Activated T-cell treated with anti-CD3 and anti-CD28 coated beads, Interleukin-2, amount 50 U/mL, for 72 hours (primary cell): Measurements from ENCODE around the gene MPZL2. TPM values are rescaled to one million over a fixed set of nuclear protein-coding genes. Genes with fewer than 3 reads are reported as not detected.

Experiments
- ATAC-seq, 2 donors: fragments of 150-1000 bp; cut with Tn5 transposase; replicated peaks in 1 of 2; 2 replicates each; pipeline ENCODE4 v1.10.0; 2021; ENCODE audit warnings: moderate library complexity in 2 of 2, mild to moderate bottlenecking in 1 of 2
- DNase-seq, 2 donors: peaks; one replicate each; pipeline ENCODE4 v3.0.0; 2021 to 2022; ENCODE audit warnings: mixed read lengths in 1 of 2
- H3K27ac Mint-ChIP-seq: one replicate; pipeline ENCODE4 v1.8.0; 2022; ENCODE audit warnings: mild to moderate bottlenecking, moderate library complexity, mixed read lengths
- H3K27me3 Mint-ChIP-seq: one replicate; pipeline ENCODE4 v1.8.0; 2022; ENCODE audit warnings: low read depth, mixed read lengths
- H3K36me3 Mint-ChIP-seq, 2 donors: one replicate each; pipeline ENCODE4 v1.8.0; 2022; ENCODE audit warnings: mixed read lengths in 2 of 2, mild to moderate bottlenecking in 1 of 2; ENCODE audit not compliant: insufficient read depth in 2 of 2
- H3K4me1 Mint-ChIP-seq: one replicate; pipeline ENCODE4 v1.8.0; 2022; ENCODE audit warnings: low read depth, mixed read lengths
- H3K4me3 Mint-ChIP-seq, 2 donors: one replicate each; pipeline ENCODE4 v1.8.0; 2022; ENCODE audit warnings: mild to moderate bottlenecking in 2 of 2, mixed read lengths in 2 of 2, moderate library complexity in 2 of 2
- H3K9me3 Mint-ChIP-seq, 2 donors: one replicate each; pipeline ENCODE4 v1.8.0; 2022; ENCODE audit warnings: mixed read lengths in 2 of 2
- total RNA-seq, 2 donors: library from RNA; stranded (reverse); gene quantifications; one replicate each; pipeline ENCODE4 v1.2.3, GENCODE V29; 2022

MPZL2 gene
- total RNA-seq, 2 donors from 2014 or later, result 10.1 to 12.9 TPM

GRCh38 chr11:118295815-118296454 lies 31.8 kb upstream of the MPZL2 start:
- no peaks in the 10 kb centered on the region for H3K36me3 Mint-ChIP-seq
- peak in 1 of 2 donors; percentile 38 for DNase-seq
- H3K4me1 Mint-ChIP-seq, result peaks cover 22% of the 10 kb centered on the region
- H3K27me3 Mint-ChIP-seq, result no peaks in the 10 kb centered on the region
- H3K9me3 Mint-ChIP-seq, result no peaks in the 10 kb centered on the region
- ATAC-seq, result peak; percentile 71 to 76
- peak overlapping the region; percentile 14 to 17 for H3K4me3 Mint-ChIP-seq
- peak overlapping the region; percentile 7 for H3K27ac Mint-ChIP-seq

DNA sequence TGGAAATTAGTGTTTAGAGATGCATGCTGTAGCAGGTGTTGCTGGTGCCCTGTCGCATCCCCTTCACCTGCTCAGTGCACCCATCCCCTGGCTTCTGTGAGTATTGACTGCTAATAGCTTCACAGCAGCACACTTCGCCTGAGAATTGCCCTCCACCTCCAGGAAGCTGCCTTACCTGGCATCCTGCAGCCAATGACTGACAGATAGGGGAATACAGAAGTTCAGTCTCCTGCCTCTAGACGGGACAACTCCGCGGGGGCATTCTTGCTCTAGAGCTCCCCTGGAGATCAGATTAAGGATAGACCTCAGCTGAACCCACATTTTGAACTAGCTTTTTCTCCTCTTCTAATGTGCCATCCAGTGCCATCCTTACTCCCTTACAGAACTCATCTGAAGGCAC lies 31.1 kb upstream of the MPZL2 start:
- no peak for ATAC-seq
- H3K27me3 Mint-ChIP-seq, result no peaks in the 10 kb centered on the region
- no peak overlapping the region for H3K27ac Mint-ChIP-seq
- no peaks in the 10 kb centered on the region for H3K9me3 Mint-ChIP-seq
- no peak for DNase-seq
- no peaks in the 10 kb centered on the region for H3K36me3 Mint-ChIP-seq
- H3K4me1 Mint-ChIP-seq, result peaks cover 27% of the 10 kb centered on the region
- no peak overlapping the region for H3K4me3 Mint-ChIP-seq

- H3K4me1 Mint-ChIP-seq, result peaks cover 36% of the 10 kb centered on the region
- peaks cover 5 to 6% of the 10 kb centered on the region in 2 donors for H3K36me3 Mint-ChIP-seq
- DNase-seq, result no peak
- H3K27me3 Mint-ChIP-seq, result no peaks in the 10 kb centered on the region
- H3K4me3 Mint-ChIP-seq, result no peak overlapping the region
- peaks cover 2% of the 10 kb centered on the region in 2 donors for H3K9me3 Mint-ChIP-seq
- no peak overlapping the region for H3K27ac Mint-ChIP-seq
- ATAC-seq, result no peak
These were observed 30.0 kb upstream of the MPZL2 start for GRCh38 chr11:118294053-118294452.

DNA sequence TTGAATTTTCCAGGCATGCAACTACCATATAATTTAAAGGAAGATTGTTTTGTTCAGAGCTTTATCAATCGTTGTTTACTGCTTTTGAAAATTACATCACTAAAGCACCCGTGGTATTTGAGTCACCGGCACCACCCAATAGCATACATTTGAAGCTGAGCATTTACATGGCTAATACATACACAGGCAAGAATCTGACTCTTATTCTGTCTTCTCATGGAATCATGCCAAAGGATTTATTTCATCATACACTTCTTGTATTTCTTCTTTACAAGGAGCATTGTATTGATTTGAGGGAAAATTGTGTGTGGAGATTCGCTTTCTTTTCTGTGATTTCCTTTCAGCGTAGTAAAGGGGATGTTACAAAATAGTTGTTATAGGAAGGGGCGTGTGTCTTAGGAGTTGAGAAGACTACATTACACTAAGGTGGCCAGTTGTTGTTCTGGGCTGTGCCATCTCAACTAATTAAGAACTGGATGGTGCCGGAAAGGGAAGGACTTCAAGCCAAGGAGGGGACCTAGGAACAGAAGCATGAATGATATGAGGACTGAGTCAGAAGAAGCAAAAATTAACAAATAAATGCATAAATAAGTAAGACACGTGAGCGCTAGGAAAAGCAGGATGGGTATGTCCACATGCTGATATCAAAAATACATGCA lies 27.5 kb upstream of the MPZL2 start:
- no peak overlapping the region for H3K27ac Mint-ChIP-seq
- peaks cover 47% of the 10 kb centered on the region for H3K4me1 Mint-ChIP-seq
- H3K4me3 Mint-ChIP-seq, result no peak overlapping the region
- no peak for DNase-seq
- no peak for ATAC-seq
- peaks cover 5 to 6% of the 10 kb centered on the region in 2 donors for H3K36me3 Mint-ChIP-seq
- no peaks in the 10 kb centered on the region for H3K27me3 Mint-ChIP-seq
- H3K9me3 Mint-ChIP-seq, result peaks cover 2% of the 10 kb centered on the region in 2 donors

- H3K4me1 Mint-ChIP-seq, result peaks cover 47% of the 10 kb centered on the region
- no peak overlapping the region for H3K4me3 Mint-ChIP-seq
- H3K27ac Mint-ChIP-seq, result no peak overlapping the region
- DNase-seq, result peak; percentile 43 to 46
- peak; percentile 79 to 81 for ATAC-seq
- H3K9me3 Mint-ChIP-seq, result peaks cover 2% of the 10 kb centered on the region in 2 donors
- peaks cover 5 to 6% of the 10 kb centered on the region in 2 donors for H3K36me3 Mint-ChIP-seq
- no peaks in the 10 kb centered on the region for H3K27me3 Mint-ChIP-seq
These were observed 26.8 kb upstream of the MPZL2 start for GRCh38 chr11:118290923-118291322.

DNA sequence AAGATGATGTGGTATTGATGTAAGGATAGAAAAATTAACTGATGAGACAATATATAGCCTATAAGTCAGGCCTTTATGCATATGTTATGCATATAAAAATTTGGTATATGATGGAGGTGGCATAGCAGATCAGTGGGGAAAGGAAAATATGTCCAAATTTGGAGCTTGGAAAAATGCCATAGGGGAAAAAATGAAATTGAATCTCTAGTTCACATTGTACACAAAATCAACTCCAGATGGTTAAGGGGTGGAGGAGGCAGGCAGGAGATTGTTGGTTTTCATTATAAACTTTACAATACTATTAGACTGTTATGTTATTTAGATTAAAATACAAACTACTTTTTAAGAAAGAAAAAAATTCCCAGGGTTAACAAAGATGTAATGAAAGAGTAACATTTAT lies 25.3 kb upstream of the MPZL2 start:
- Mint-ChIP-seq H3K9me3 (peaks cover 2% of the 10 kb centered on the region in 2 donors), H3K4me1 (peaks cover 48% of the 10 kb centered on the region), H3K27ac (no peak overlapping the region), H3K36me3 (peaks cover 5 to 6% of the 10 kb centered on the region in 2 donors), H3K4me3 (no peak overlapping the region), H3K27me3 (no peaks in the 10 kb centered on the region)
- no peak for DNase-seq
- ATAC-seq, result no peak

- Mint-ChIP-seq H3K27me3 (no peaks in the 10 kb centered on the region), H3K4me3 (peak overlapping the region in 1 of 2 donors; percentile 37), H3K4me1 (peaks cover 72% of the 10 kb centered on the region), H3K9me3 (peaks cover 2% of the 10 kb centered on the region in 2 donors), H3K36me3 (peaks cover 5 to 8% of the 10 kb centered on the region in 2 donors), H3K27ac (no peak overlapping the region)
- DNase-seq, result no peak
- ATAC-seq, result peak; percentile 48 to 74
These were observed 22.9 kb upstream of the MPZL2 start for GRCh38 chr11:118287006-118287405.

DNA sequence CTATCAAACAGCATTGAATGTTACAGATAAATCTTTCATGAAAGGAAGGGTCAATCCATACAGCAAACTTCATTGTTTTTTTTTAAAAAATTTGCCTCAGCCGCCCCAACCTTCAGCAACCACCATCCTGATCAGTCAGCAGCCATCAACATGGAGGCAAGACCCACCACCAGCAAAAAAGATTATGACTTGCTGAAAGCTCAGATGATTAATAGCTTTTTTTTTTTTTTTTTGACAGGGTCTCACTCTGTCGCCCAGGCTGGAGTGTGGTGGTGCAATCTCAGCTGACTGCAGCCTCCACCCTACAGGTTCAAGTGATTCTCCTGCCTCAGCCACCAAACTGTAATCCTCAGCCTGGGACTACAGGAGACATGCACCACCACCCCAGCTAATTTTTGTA lies 22.4 kb upstream of the MPZL2 start:
- peak overlapping the region in 1 of 2 donors; percentile 37 for H3K4me3 Mint-ChIP-seq
- peaks cover 5 to 9% of the 10 kb centered on the region in 2 donors for H3K36me3 Mint-ChIP-seq
- peaks cover 2 to 3% of the 10 kb centered on the region in 2 donors for H3K9me3 Mint-ChIP-seq
- ATAC-seq (no peak), DNase-seq (no peak)
- H3K27ac Mint-ChIP-seq, result no peak overlapping the region
- peaks cover 74% of the 10 kb centered on the region for H3K4me1 Mint-ChIP-seq
- no peaks in the 10 kb centered on the region for H3K27me3 Mint-ChIP-seq

DNA sequence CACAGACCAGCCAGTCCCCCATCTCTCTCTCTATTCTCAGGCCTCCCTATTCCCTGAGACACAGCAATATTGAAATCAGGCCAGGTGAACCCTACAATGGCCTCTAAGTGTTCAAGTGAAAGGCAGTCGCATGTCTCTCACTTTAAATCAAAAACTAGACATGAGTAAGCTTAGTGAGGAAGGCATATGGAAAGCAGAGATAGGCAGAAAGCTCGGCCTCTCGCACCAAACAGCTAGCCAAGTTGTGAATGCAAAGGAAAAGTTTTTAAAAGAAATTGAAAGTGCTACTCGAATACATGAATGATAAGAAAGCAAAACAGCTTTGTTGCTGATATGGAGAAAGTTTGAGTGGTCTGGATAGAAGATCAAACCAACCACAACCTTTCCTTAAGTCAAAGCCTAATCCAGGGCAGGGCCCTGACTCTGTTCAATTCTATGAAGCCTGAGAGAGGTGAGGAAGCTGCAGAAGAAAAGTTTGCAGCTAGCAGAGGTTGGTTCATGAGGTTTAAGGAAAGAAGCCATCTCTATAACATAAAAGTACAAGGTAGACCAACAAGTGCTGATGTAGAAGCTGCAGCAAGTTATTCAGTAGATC lies 19.8 kb upstream of the MPZL2 start:
- H3K27me3 Mint-ChIP-seq, result no peaks in the 10 kb centered on the region
- ATAC-seq, result peak; percentile 61 to 72
- peaks cover 0 to 3% of the 10 kb centered on the region in 2 donors for H3K9me3 Mint-ChIP-seq
- H3K4me3 Mint-ChIP-seq, result peak overlapping the region; percentile 61 to 65
- peaks cover 0 to 4% of the 10 kb centered on the region in 2 donors for H3K36me3 Mint-ChIP-seq
- peak overlapping the region; percentile 74 for H3K27ac Mint-ChIP-seq
- peak in 1 of 2 donors; percentile 33 for DNase-seq
- peaks cover 76% of the 10 kb centered on the region for H3K4me1 Mint-ChIP-seq

GRCh38 chr11:118283037-118283636 lies 19.0 kb upstream of the MPZL2 start:
- Mint-ChIP-seq H3K27me3 (no peaks in the 10 kb centered on the region), H3K4me3 (peak overlapping the region; percentile 61 to 65), H3K4me1 (peaks cover 81% of the 10 kb centered on the region), H3K9me3 (peaks cover 0 to 3% of the 10 kb centered on the region in 2 donors), H3K36me3 (peaks cover 0 to 4% of the 10 kb centered on the region in 2 donors), H3K27ac (peak overlapping the region; percentile 74)
- ATAC-seq, result peak in 1 of 2 donors; percentile 3
- no peak for DNase-seq

DNA sequence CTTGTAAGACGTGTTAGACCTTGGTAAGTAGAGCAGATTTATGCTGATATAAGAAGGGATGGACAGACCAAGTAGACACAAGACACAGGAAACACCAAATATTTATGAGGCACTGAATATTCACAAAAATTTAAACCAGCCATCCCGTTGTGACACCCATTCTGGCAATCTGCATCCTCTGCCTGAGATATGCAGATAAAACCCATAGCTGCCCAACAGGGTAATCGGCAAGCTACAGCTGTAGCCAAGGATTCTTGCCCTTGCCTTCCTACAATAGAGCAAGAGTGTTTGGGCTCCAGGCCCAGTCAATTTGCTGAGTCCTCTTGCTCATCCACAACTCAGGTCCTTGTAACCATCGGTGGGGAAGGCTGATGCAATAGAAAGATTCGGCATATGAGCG lies 18.5 kb upstream of the MPZL2 start:
- Mint-ChIP-seq H3K27ac (no peak overlapping the region), H3K4me1 (peaks cover 83% of the 10 kb centered on the region)

DNA sequence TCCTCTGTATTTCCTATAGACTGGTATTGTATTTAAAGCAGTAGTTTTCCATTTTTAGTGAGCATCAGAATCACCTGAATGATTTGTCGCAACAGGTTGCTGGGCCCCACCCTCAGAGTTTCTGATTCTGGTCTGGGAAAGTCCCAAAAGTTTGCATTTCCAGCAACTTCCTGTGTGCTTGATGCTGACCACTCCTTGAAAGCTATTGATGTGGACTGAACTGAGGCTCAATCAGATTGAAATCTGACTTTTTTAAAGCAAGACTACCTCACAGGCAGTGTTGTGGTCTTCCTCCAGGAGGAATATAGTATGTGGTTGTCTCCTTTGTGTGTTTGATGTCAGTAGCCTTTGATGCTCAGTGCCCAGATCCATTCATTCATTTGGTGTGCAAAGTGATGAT lies 17.2 kb upstream of the MPZL2 start:
- peak overlapping the region; percentile 18 to 58 for H3K4me3 Mint-ChIP-seq
- peak overlapping the region; percentile 66 for H3K27ac Mint-ChIP-seq
- H3K4me1 Mint-ChIP-seq, result peaks cover 83% of the 10 kb centered on the region
- H3K27me3 Mint-ChIP-seq, result no peaks in the 10 kb centered on the region
- peaks cover 0 to 4% of the 10 kb centered on the region in 2 donors for H3K36me3 Mint-ChIP-seq
- peak; percentile 33 to 47 for DNase-seq
- peak; percentile 29 to 35 for ATAC-seq
- H3K9me3 Mint-ChIP-seq, result peaks cover 0 to 3% of the 10 kb centered on the region in 2 donors

More for the DNA sequence above, 18.5 kb upstream of the MPZL2 start:
- no peak for ATAC-seq
- peaks cover 0 to 3% of the 10 kb centered on the region in 2 donors for H3K9me3 Mint-ChIP-seq
- no peak for DNase-seq
- peak overlapping the region in 1 of 2 donors; percentile 65 for H3K4me3 Mint-ChIP-seq
- peaks cover 0 to 4% of the 10 kb centered on the region in 2 donors for H3K36me3 Mint-ChIP-seq
- H3K27me3 Mint-ChIP-seq, result no peaks in the 10 kb centered on the region

GRCh38 chr11:118277312-118277711 lies 13.2 kb upstream of the MPZL2 start:
- Mint-ChIP-seq H3K27me3 (no peaks in the 10 kb centered on the region), H3K4me1 (peaks cover 73% of the 10 kb centered on the region), H3K4me3 (peak overlapping the region in 1 of 2 donors; percentile 43), H3K27ac (peak overlapping the region; percentile 34), H3K36me3 (peaks cover 0 to 1% of the 10 kb centered on the region in 2 donors), H3K9me3 (peaks cover 0 to 3% of the 10 kb centered on the region in 2 donors)
- peak; percentile 36 to 44 for DNase-seq
- ATAC-seq, result peak; percentile 68 to 93
